K562 (cell line): ENCODE data around the gene KMT2C. TPM values are rescaled to one million over a fixed set of nuclear protein-coding genes. Genes with fewer than 3 reads are reported as not detected.

Experiments
- CREB5 ChIP-seq: fragments of 250-450 bp; sonication (Bioruptor Pico); IDR thresholded peaks from 2 replicates; pipeline ENCODE4 v1.5.0; 2020; ENCODE audit warnings: mild to moderate bottlenecking
- FOS ChIP-seq: IDR thresholded peaks from 3 replicates; pipeline ENCODE4 v1.6.1; 2011; ENCODE audit not compliant: insufficient read length; ENCODE audit errors: extremely low read depth
- GTF3C2 ChIP-seq: IDR thresholded peaks from 3 replicates; pipeline ENCODE4 v1.6.1; 2011; ENCODE audit warnings: borderline replicate concordance, mild to moderate bottlenecking, moderate library complexity; ENCODE audit not compliant: insufficient read length; ENCODE audit errors: extremely low read depth
- HDAC8 ChIP-seq: fragments of 450-650 bp; IDR thresholded peaks from 2 replicates; pipeline ENCODE4 v1.6.1; 2016; ENCODE audit warnings: mild to moderate bottlenecking, missing genetic modification characterization, moderate library complexity, missing compliant biosample characterization
- HMG20B ChIP-seq: fragments of 250-450 bp; sonication (Bioruptor Pico); IDR thresholded peaks from 2 replicates; pipeline ENCODE4 v1.5.0; 2021; ENCODE audit warnings: mild to moderate bottlenecking
- HNRNPK ChIP-seq: fragments of 200-400 bp; formaldehyde crosslinking; IDR thresholded peaks from one replicate; pipeline ENCODE4 v1.6.1; 2018; ENCODE audit warnings: mild to moderate bottlenecking, low read depth, low read length; ENCODE audit not compliant: poor library complexity, severe bottlenecking
- HSF4 ChIP-seq: fragments of 250-450 bp; sonication (Bioruptor Pico); IDR thresholded peaks from 2 replicates; pipeline ENCODE4 v2.1.2; 2022; ENCODE audit warnings: mild to moderate bottlenecking, moderate library complexity, borderline replicate concordance
- MEIS2 ChIP-seq: fragments of 450-650 bp; IDR thresholded peaks from 2 replicates; pipeline ENCODE4 v1.6.1; 2014; ENCODE audit warnings: mild to moderate bottlenecking; ENCODE audit not compliant: partially characterized antibody
- OTX1 ChIP-seq: fragments of 450-650 bp; formaldehyde crosslinking; IDR thresholded peaks from 2 replicates; pipeline ENCODE4 v1.4.0; 2022; ENCODE audit warnings: mild to moderate bottlenecking
- RERE ChIP-seq: sonication (generic); formaldehyde crosslinking; IDR thresholded peaks from 2 replicates; pipeline ENCODE4 v1.8.0; 2023; ENCODE audit warnings: missing genetic modification reagents, mild to moderate bottlenecking, borderline replicate concordance
- SUPT5H ChIP-seq: fragments of 450-650 bp; IDR thresholded peaks from 2 replicates; pipeline ENCODE4 v1.6.1; 2016
- ZBTB7A ChIP-seq: IDR thresholded peaks from 2 replicates; pipeline ENCODE4 v1.6.1; 2011; ENCODE audit warnings: low read depth, mild to moderate bottlenecking, low read length, moderate library complexity, borderline replicate concordance; ENCODE audit not compliant: control insufficient read depth
- ZKSCAN8 ChIP-seq: fragments of 200-800 bp; sonication (Bioruptor generic); IDR thresholded peaks from 2 replicates; pipeline ENCODE4 v1.6.1; 2016; ENCODE audit warnings: missing genetic modification characterization, missing compliant biosample characterization
- ZNF140 ChIP-seq: fragments of 250-450 bp; sonication (Bioruptor Pico); IDR thresholded peaks from 2 replicates; pipeline ENCODE4 v1.8.0; 2021; ENCODE audit warnings: moderate library complexity, mild to moderate bottlenecking, inconsistent platforms
- ZNF146 ChIP-seq: IDR thresholded peaks from one replicate; pipeline ENCODE4 v1.6.1; 2018; ENCODE audit warnings: missing compliant biosample characterization; ENCODE audit not compliant: unreplicated experiment
- ZNF23 ChIP-seq: fragments of 250-450 bp; sonication (Bioruptor Pico); IDR thresholded peaks from 2 replicates; pipeline ENCODE4 v1.4.0; 2020; ENCODE audit warnings: mild to moderate bottlenecking
- ZNF717 ChIP-seq: fragments of 250-450 bp; sonication (Bioruptor Pico); IDR thresholded peaks from 2 replicates; pipeline ENCODE4 v1.5.0; 2021
- polyA plus RNA-seq, 8 experiments: library from polyadenylated mRNA; depleted of rRNA in 4 of 8; stranded (reverse) in 5 of 8; unstranded in 3 of 8; fragments of >200 nt; fragmentation: Nextera tagmentation in 2 of 8; fragmentation: Illumina TruSeq in 1 of 8; extraction: Ambion mirVana in 2 of 8; extraction: Trizol in 1 of 8; gene quantifications; 2 replicates each; pipeline versions ENCODE4 v1.2.1 to v1.2.3, GENCODE V29; 2011 to 2014; ENCODE audit warnings: inconsistent platforms in 1 of 8, missing spikeins in 1 of 8
- total RNA-seq, 7 experiments: library from RNA; depleted of rRNA in 6 of 7; stranded (reverse); fragments of >200 nt in 6 of 7; fragmentation: Illumina TruSeq in 2 of 7; extraction: Trizol in 2 of 7; gene quantifications; 2 replicates each; pipeline versions ENCODE4 v1.2.1 to v1.2.3, GENCODE V29; 2011 to 2021; ENCODE audit warnings: low replicate concordance in 1 of 7

Gene KMT2C
- total and polyA plus RNA-seq, 9 of the 15 experiments (the other 6 are each of a cell fraction or from before 2014, with no cell fraction given), result 4.9 to 67.8 (median 27.1) TPM

- TF ChIP-seq GTF3C2 (no peak), HSF4 (CRISPR knock-in tag) (no peak), RERE (no peak), ZNF146 (CRISPR knock-in tag) (no peak), OTX1 (no peak), MEIS2 (peak; percentile 54), HNRNPK (peak; percentile 53), HDAC8 (tag) (no peak), ZNF140 (CRISPR knock-in tag) (no peak), ZBTB7A (peak; percentile 84; the same call in 1 of the 2 replicates), FOS (no peak), HMG20B (CRISPR knock-in tag) (no peak), ZNF23 (CRISPR knock-in tag) (no peak), ZKSCAN8 (CRISPR knock-in tag) (no peak), SUPT5H (0 out of 2 replicates have a peak, but pooled peaks have one; percentile 64), CREB5 (CRISPR knock-in tag) (no peak), ZNF717 (CRISPR knock-in tag) (no peak)
Measured at GRCh38 chr7:152436111-152436930, 518 bp upstream of the KMT2C start (continued).
